ENCODE results near the gene CZIB.

DNA sequence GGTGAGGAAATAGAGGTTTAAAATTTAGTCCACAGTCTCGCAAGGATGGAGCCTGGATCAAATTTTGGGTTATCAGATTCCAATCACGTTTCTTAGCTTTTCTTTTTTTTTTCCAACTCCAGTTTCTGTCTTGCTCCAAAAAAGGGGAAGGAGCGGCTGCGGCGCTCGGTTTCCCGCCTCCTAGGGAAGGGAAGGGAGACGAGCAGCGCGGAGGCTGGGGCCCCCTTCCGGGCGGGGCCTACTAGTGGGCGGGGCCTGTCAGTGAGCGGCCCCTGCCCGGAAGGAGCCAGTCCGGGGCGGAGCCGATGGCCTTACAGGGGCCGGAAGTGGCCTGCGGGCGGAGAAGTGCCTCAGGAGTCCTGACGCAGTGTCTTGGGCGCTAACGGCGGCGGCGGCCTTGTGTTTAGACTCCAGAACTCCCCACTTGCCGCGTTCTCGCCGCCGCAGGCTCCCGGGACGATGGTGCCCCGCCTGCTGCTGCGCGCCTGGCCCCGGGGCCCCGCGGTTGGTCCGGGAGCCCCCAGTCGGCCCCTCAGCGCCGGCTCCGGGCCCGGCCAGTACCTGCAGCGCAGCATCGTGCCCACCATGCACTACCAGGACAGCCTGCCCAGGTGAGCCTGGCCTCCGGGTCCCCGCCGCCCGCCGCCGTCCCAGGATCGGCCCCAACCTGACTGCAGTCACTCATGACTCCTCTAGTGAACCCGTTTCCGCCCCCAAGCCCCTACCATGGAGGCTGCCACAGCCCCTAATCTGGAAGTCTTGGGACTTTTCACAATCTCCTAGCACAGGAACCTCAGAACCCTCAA, 23.7 kb downstream of the CZIB start, which contains the start of gene CPT2:
- TF ChIP-seq, protein P1, sequence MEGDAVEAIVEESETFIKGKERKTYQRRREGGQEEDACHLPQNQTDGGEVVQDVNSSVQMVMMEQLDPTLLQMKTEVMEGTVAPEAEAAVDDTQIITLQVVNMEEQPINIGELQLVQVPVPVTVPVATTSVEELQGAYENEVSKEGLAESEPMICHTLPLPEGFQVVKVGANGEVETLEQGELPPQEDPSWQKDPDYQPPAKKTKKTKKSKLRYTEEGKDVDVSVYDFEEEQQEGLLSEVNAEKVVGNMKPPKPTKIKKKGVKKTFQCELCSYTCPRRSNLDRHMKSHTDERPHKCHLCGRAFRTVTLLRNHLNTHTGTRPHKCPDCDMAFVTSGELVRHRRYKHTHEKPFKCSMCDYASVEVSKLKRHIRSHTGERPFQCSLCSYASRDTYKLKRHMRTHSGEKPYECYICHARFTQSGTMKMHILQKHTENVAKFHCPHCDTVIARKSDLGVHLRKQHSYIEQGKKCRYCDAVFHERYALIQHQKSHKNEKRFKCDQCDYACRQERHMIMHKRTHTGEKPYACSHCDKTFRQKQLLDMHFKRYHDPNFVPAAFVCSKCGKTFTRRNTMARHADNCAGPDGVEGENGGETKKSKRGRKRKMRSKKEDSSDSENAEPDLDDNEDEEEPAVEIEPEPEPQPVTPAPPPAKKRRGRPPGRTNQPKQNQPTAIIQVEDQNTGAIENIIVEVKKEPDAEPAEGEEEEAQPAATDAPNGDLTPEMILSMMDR (conservative IDR thresholded peaks at IDR 0.05; ENCODE audit: low read depth, low read length), result peak; percentile 18; the same call in 1 of the 2 replicates
- TF ChIP-seq NFE2L2 (IDR thresholded peaks at IDR 0.05; ENCODE audit: low read depth, low read length) (no peak), POLR2A (IDR thresholded peaks at IDR 0.05; ENCODE audit: low read depth, low read length) (peak; percentile 91), RCOR1 (IDR thresholded peaks at IDR 0.05; ENCODE audit: insufficient replicate concordance, low read length) (no peak), RAD21 (IDR thresholded peaks at IDR 0.05; ENCODE audit: low read length) (no peak), SMC3 (IDR thresholded peaks at IDR 0.05; ENCODE audit: low read depth, low read length) (no peak; the same call in none of the 2 replicates), CHD1 (IDR thresholded peaks at IDR 0.05; ENCODE audit: low read depth, low read length) (no peak; the same call in 1 of the 2 replicates), FOS (IDR thresholded peaks at IDR 0.05; ENCODE audit: low read depth, low read length) (no peak), MXI1 (IDR thresholded peaks at IDR 0.05; ENCODE audit: borderline replicate concordance, low read depth, low read length) (peak; percentile 51; the same call in 1 of the 2 replicates), RFX5 (IDR thresholded peaks at IDR 0.05; ENCODE audit: low read depth, low read length) (no peak), MAZ (IDR thresholded peaks at IDR 0.05; ENCODE audit: borderline replicate concordance, low read depth, low read length) (peak; percentile 95), BHLHE40 (IDR thresholded peaks at IDR 0.05; ENCODE audit: low read depth, low read length) (no peak), MAFK (IDR thresholded peaks at IDR 0.05; ENCODE audit: low read depth, low read length) (no peak)
- TF ChIP-seq, protein P2, sequence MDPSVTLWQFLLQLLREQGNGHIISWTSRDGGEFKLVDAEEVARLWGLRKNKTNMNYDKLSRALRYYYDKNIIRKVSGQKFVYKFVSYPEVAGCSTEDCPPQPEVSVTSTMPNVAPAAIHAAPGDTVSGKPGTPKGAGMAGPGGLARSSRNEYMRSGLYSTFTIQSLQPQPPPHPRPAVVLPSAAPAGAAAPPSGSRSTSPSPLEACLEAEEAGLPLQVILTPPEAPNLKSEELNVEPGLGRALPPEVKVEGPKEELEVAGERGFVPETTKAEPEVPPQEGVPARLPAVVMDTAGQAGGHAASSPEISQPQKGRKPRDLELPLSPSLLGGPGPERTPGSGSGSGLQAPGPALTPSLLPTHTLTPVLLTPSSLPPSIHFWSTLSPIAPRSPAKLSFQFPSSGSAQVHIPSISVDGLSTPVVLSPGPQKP (IDR thresholded peaks at IDR 0.05; ENCODE audit: borderline replicate concordance, low read depth, low read length), result 0 out of 2 replicates have a peak, but pooled peaks have one; percentile 23

Data from IMR-90 (cell line).